ENCODE measurements around the gene PISD. TPM values are rescaled to one million over a fixed set of nuclear protein-coding genes. Genes with fewer than 3 reads are reported as not detected.

The PISD gene
- total RNA-seq, 1 donor from 2014 or later: 110 TPM

DNA sequence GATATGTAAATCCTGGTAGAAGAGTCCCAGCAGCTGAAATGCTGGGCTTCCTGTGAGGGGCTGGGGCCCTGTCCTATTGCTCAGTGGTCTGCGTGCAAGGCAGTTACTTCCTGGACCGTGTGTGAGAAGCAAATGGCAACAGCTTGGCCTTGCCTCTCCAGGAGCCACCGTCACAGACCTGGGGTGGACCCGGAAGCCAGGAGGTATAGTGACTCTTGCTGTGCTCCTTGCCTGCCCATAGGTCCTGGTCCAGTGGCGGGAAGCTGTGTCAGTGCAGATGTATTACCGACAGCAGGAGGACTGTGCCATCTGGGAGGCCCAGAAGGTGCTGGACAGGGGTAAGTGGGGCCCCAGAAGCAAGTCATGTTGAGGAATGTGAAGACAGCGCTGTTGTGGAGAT lies 54.3 kb downstream of the PISD start:
- Histone ChIP-seq H3K9me3 (no peaks in the 10 kb centered on the region), H3K27me3 (no peaks in the 10 kb centered on the region), H3K4me3 (no peak overlapping the region), H3K36me3 (peaks cover 0 to 20% of the 10 kb centered on the region in 2 donors), H3K4me1 (no peaks in the 10 kb centered on the region), H3K27ac (no peak overlapping the region)
- intact Hi-C loops (cut with DNase I): no loop called here
- DNase-seq (ENCODE audit: low spot score in 2 of 2): no peak
- TF ChIP-seq, protein P1, sequence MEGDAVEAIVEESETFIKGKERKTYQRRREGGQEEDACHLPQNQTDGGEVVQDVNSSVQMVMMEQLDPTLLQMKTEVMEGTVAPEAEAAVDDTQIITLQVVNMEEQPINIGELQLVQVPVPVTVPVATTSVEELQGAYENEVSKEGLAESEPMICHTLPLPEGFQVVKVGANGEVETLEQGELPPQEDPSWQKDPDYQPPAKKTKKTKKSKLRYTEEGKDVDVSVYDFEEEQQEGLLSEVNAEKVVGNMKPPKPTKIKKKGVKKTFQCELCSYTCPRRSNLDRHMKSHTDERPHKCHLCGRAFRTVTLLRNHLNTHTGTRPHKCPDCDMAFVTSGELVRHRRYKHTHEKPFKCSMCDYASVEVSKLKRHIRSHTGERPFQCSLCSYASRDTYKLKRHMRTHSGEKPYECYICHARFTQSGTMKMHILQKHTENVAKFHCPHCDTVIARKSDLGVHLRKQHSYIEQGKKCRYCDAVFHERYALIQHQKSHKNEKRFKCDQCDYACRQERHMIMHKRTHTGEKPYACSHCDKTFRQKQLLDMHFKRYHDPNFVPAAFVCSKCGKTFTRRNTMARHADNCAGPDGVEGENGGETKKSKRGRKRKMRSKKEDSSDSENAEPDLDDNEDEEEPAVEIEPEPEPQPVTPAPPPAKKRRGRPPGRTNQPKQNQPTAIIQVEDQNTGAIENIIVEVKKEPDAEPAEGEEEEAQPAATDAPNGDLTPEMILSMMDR (IDR thresholded peaks at IDR 0.05): no peak

DNA sequence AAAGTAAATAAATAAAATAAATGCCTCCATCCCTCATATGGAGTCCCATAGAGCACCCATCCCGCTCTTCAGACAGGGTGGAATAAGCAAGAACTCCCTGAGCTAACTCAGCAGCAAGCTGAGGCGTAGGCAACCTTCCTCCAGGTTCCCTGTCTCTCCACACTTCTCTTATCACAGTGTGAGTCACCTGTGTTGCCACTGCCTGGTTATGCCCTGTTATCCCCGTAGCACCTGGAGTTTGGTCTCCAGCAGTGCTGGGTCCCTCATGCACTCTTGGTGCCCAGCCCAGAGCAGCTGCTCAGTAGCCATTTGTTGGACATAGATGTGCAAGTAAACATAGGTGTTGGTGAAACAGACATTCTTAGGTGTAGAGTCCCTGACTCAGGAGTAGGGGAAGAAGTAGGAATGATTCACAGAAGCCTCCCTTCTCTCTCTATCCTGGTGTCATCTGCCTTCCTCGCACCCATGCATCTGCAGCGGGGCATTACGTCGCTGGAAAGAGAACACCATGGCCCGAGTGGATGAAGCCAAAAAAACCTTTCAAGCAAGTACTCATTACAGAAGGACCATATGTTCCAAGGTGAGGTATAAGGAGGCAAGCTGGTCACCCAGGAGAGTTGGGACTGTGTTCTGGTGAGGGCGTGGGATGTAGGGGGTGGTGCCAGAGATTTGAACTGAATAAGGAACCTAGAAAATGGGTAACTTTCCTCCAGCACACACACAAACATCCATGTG lies 56.0 kb downstream of the PISD start:
- Histone ChIP-seq H3K36me3 (peaks cover 0 to 12% of the 10 kb centered on the region in 2 donors), H3K4me1 (peaks cover 0 to 4% of the 10 kb centered on the region in 2 donors), H3K27me3 (no peaks in the 10 kb centered on the region), H3K27ac (no peak overlapping the region), H3K4me3 (no peak overlapping the region), H3K9me3 (no peaks in the 10 kb centered on the region)
- TF ChIP-seq, protein P1 (IDR thresholded peaks at IDR 0.05): no peak
- DNase-seq (ENCODE audit: low spot score in 2 of 2): no peak
- intact Hi-C loops (cut with DNase I): no loop called here

DNA sequence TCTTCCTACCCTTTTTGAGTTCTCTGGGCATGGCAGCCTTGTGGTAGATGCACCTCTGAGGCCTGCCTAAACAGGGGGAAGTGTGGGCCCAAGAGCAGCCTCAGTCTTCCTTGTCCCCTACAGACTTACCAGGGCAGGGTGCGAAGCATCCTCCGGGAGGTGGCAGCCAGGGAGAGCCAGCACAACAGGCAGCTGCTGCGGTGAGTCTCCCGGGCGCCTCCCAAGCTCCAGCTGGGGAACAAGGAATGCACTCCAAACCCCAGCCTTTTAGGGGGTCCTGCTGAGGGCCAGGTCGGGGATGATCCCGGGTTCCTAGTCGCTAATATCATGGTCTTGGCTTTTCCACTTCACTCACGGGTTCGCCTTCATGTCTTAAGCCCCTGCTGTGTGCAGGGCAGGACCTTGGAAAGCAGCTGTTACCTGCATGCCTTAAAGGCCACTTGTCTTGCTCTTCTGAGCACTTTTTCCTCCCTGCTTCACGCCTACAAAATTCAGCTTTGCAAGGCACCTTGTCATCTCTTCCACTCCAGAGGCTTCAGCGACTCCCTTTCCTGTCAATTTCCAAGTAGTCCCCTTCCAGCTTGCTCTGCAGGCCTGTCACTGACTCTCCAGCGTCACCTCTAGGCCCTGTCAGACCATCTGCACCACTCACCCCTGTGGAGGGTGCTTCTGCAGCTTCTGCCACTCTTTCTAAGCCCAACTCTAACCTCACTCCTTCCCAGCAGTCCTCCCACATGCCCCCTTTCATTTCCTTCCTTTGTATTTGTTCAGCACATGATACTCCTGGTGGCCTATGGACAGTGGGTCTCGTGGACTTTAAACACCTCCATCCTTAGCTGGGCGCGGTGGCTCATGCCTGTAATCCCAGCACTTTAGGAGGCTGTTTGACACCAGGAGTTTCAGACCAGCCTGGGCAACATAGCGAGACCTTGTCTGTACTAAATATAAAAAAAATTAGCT lies 57.0 kb downstream of the PISD start:
- Histone ChIP-seq H3K9me3 (no peaks in the 10 kb centered on the region), H3K27me3 (no peaks in the 10 kb centered on the region), H3K4me1 (peaks cover 0 to 4% of the 10 kb centered on the region in 2 donors), H3K4me3 (no peak overlapping the region), H3K27ac (no peak overlapping the region), H3K36me3 (peaks cover 0 to 10% of the 10 kb centered on the region in 2 donors)
- intact Hi-C loops (cut with DNase I): no loop called here
- no peak for DNase-seq (ENCODE audit: low spot score in 2 of 2)
- TF ChIP-seq, protein P1 (IDR thresholded peaks at IDR 0.05): no peak

DNA sequence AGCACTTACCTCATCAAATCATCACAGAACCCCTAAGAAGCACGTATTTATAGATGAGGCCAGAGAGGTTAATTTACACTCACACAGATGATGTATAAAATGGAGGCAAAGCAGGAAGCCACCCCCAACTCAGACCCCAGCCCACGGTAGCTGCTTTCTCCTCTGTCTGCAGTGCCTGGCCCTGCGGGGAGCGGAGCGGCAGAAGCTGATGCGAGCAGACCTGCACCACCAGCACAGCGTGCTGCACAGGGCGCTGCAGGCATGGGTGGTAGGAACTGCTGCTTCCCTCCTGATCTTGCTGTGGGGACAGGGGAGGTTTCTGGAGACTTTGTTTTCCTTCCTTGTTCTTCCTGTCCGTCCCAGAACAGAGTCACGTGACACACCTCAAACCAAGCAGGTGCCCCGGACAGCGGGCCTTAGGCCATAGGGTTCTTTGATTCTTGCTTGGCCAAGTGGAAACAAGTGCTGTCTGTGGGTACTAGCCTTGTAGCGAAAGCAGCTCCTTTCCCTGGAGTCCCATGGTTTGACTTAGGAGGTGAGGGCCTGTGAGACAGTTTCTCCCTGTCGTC lies 57.8 kb downstream of the PISD start:
- no peak for DNase-seq (ENCODE audit: low spot score in 2 of 2)
- Histone ChIP-seq H3K9me3 (no peaks in the 10 kb centered on the region), H3K4me3 (no peak overlapping the region), H3K27ac (no peak overlapping the region), H3K4me1 (peaks cover 0 to 4% of the 10 kb centered on the region in 2 donors), H3K27me3 (no peaks in the 10 kb centered on the region), H3K36me3 (peaks cover 0 to 10% of the 10 kb centered on the region in 2 donors)
- TF ChIP-seq, protein P1 (IDR thresholded peaks at IDR 0.05): no peak
- intact Hi-C loops (cut with DNase I): no loop called here

DNA sequence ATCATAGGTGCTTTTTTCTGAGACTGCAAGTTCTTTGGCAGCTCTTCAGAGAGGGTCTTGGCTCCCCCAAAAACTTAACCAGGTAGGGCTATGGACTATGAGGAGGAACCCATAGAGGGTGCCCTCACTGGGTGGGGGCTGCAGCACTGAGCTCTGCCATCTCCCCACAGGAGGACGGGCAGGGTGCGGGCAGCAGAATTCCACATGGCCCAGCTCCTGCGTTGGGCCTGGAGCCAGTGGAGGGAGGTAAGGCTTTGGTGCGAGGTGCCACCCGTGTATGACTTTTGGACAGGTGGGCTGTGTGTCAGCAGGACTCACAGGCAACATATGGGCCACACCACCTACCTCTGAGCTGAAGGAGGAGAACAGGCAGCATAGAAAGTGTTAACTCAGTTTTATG lies 58.4 kb downstream of the PISD start:
- no peak overlapping the region for H3K4me3 ChIP-seq
- DNase-seq (ENCODE audit: low spot score in 2 of 2): no peak
- H3K27ac ChIP-seq: peak overlapping the region in 1 of 2 donors; percentile 74
- TF ChIP-seq, protein P1 (IDR thresholded peaks at IDR 0.05): no peak
- H3K36me3 ChIP-seq: peaks cover 0 to 10% of the 10 kb centered on the region in 2 donors
- H3K9me3 ChIP-seq: no peaks in the 10 kb centered on the region
- no peaks in the 10 kb centered on the region for H3K27me3 ChIP-seq
- intact Hi-C loops (cut with DNase I): no loop called here
- peaks cover 0 to 4% of the 10 kb centered on the region in 2 donors for H3K4me1 ChIP-seq

Data from ascending aorta (tissue), 2 donors.